ENCODE results near the gene PCED1A.
"Not testable (repeated sequence)": the region's sequence is repeated elsewhere in the genome, so short reads cannot be mapped to it uniquely, and the experiment has no call there.

PCED1A gene

GRCh38 chr20:2865630-2866029, 25.2 kb upstream of the PCED1A start:
- DNase-seq: no peak

DNA sequence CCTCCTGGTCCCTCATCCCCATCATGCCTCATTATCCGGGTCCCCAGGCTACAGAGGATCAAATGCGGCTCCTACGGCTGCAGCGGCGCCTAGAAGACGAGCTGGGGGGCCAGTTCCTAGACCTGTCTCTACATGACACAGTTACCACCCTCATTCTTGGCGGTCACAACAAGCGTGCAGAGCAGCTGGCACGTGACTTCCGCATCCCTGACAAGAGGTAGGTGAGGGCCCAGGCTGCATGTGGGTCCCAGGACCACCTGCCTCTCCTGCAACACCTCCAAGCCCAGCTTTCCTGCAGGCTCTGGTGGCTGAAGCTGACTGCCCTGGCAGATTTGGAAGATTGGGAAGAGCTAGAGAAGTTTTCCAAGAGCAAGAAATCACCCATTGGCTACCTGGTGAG, 24.6 kb upstream of the PCED1A start:
- DNase-seq: no peak

GRCh38 chr20:2864626-2865025, 24.2 kb upstream of the PCED1A start:
- no peak for DNase-seq

GRCh38 chr20:2859330-2860121, 19.1 kb upstream of the PCED1A start:
- no peak for DNase-seq

GRCh38 chr20:2858591-2858990, 18.1 kb upstream of the PCED1A start:
- no peak for DNase-seq

DNA sequence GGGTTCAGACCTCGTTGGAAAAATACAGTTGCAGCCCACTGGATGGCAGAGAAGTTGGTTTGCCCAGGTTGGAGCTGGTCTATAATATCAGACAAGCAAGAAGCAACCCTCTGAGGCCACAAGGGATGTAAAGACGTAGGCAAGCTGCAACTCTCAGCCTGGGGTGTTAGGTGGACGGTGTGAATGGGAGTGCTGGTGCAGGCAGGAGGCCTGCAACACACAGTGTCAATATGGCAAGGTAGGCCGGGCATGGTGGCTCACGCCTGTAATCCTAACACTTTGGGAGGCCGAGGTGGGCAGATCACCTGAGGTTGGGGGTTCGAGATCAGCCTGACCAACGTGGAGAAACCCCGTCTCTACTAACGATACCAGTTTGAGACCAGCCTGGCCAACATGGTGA, 10.6 kb upstream of the PCED1A start:
- DNase-seq: no peak

- DNase-seq: no peak
Observed at GRCh38 chr20:2849529-2849928, 9.1 kb upstream of the PCED1A start.

GRCh38 chr20:2847802-2848201, 7.3 kb upstream of the PCED1A start:
- DNase-seq: no peak

DNA sequence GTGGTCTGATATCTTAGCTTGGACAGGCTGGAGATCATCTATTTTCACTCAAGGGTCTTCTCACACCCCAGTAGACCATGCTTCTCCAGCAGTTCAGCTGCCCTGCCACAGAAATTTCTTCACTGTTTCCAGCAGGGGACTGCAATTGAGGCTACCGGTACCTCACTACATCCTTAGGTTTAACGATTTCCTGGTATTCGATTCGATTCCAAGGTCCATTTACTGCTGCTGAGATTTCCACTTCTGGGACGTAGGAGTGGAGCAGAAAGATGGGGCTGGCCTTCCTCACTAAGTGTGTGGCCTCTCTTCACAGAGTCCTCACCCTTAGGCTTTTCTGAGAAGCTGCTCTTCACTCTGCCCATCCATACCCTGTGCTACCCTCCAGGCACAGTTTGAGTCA, 6.2 kb upstream of the PCED1A start:
- no peak for DNase-seq

DNA sequence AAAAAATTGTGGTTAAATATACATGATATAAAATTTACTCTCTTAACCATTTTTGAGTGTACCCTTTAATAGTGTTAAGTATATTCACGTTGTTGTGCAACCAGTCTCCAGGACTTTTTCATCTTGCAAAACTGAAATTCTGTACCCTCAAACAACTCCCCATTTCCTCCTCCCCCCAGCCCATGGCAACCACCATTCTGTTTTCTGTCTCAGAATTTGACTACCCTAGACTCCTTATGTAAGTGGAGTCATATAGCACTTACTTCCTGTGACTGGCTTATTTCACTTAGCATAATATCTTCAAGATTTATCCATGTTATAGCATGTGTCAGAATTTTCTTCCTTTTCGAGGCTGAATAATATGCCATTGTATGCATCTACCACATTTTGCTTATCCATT, 5.2 kb upstream of the PCED1A start:
- DNase-seq: no peak

- no peak for DNase-seq
Observed at GRCh38 chr20:2840967-2841531, 594 bp upstream of the PCED1A start.

DNA sequence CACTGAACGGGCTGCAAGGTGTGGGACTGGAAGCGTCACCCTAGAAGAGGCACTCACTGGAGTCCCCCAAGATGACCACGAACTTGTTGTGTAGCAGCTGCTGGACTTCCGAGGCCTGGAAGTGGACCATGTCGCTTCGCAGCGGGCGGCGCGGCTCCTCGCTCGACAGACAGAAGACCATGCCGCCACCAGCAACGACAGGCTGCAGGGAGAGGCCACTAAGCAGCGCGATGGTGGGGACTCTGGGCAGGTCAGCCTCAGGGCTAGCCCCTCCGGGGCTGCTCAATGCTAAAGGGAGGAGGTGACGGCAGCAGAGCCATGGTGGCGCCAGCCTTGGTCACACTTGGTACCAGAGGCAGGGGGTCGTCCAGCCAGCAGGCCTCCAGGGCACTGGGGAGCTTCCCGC, 720 bp downstream of the PCED1A start:
- no peak for DNase-seq

DNA sequence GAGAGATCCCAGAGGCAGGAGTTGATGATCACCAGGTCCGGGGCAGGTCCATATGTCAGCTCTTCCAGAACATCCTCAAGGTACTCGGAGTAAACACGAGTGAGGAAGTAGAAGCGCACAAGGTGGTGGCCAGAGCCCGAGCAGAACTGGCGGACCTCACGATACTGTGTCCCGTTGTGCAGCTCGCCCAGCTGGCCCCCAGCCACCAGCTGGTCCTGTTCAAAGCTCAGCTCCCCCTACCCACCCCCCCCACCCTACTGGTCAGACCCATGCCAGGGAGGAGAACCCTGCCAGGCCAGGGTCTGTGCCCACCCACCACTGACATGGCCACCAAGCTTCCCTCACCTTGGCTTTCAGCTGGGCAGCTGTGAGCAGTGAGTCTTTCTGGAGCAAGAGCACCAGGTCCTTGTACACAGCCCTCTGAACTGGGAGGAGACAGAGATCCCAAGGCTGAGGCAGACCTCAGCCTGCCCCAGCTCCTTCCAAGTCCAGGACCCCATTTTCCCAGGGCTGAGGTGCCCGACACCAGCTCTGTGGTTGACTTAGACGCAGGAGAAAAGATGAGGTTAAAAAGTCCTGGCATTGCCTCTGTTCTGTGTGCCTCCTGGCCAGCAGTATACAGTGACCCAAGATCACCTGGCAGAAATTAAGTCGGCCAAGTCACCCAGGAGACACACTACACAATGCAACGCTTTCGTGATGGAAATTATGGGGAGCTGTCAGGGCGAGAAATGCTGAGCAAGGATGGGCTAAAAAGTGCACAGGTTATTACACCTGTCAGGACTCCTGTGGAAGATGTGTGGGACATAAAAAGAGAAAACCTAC, 1.4 kb downstream of the PCED1A start:
- no peak for DNase-seq

- no peak for DNase-seq
Observed at GRCh38 chr20:2838170-2838797, 2.2 kb downstream of the PCED1A start.

DNA sequence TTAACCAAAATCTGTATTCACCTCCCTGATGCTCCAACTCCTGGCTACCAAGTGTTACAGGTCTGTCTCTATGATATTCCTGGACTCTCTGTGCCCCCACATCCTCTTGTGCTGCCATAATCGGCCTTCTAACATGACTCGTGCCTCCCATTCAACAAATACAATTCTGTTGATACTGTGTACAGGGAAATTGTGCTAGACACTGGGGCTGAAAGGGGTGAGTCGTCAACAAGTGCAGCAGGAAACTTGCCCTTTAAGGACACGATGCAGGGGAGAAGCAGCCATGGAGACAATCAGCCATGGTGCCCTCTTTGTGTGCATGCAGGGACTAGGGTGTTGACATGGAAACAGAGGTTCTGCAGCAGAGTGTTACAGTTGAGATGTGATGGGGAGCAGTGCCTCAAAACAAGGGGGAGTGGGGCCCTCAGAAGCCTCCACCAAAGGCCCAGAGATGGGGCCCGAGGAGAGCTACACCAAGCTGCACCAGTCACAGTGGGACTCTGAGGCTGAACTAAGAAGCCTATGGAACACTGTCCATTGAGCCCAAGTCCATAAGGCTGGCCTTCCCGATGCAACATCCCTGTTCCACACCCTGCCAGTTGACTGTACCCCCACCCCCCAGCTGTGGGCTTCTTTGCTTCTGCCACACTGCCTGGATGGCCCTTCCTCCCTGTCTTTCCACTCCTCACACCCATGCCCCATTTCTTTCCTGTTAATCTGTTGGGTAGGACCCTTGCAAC, 3.1 kb downstream of the PCED1A start:
- no peak for DNase-seq

GRCh38 chr20:2836035-2836434, 4.4 kb downstream of the PCED1A start:
- DNase-seq: no peak

DNA sequence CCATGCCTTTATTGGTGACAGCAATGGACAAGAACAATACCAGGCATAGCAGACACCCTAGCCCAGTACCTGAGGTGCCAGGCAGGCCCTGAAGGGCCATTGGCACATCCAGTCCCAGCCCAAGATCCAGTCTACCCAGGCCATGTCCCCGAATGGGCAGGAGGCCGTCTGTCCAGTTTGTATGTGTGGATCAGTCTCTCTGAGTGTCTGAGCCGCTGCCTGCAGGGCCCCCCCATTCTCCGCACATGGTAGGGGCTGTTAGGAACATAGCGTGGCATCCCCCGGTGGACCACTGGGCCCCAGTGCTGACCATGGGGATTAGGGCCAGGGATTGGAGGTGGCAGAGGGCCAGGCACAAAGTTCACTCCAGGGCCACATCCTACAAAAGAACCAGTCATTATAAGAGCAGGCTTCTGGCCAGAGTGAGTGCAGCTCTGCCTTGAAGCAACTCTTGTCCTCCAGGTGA, 5.1 kb downstream of the PCED1A start:
- DNase-seq: no peak

GRCh38 chr20:2834401-2835110, 5.9 kb downstream of the PCED1A start:
- DNase-seq: no peak

GRCh38 chr20:2833761-2834160, 6.7 kb downstream of the PCED1A start:
- DNase-seq: no peak

- DNase-seq: not testable (repeated sequence)
Observed at GRCh38 chr20:2831206-2831605, 9.2 kb downstream of the PCED1A start.

DNA sequence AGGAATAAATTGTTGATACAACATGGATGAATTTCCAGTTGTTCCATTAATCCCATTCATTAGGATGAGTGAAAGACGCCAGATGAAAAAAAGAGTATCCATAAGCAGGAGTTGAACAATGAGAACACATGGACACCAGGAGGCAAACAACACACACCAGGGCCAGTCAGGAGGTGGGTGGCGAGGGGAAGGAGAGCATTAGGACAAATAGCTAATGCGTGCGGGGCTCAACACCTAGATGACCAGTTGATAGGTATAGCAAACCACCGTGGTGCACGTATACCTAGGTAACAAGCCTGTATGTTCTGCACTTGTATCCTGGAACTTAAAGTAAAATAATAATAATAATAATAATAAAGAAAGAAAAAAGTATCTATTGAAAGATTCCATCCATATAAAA, 11.1 kb downstream of the PCED1A start:
- DNase-seq: no peak

DNA sequence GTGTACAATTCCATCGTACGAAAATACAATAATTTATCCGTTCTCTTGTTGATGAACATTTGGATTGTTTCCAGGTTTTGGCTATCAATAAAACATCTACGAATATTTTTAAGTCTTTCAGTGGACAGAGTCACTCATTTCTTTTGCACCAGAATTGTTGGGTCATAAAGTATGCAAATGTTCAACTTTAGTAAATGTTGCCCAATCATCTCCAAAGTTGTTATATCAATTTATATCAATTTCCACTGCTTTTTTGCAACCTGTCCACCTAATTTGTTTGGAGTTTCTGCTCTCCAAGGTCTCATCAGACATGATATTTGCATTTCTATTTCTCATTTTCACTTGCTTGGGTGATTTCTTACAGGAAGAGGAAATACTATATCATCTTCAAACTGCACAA, 13.8 kb downstream of the PCED1A start:
- no peak for DNase-seq
